HL-60 (cell line): ENCODE measurements around the gene GFRA4.

Experiments used
- DNase-seq, 2 experiments: peaks; one replicate each; pipeline ENCODE4 v3.0.0-alpha.2; 2010 to 2020; ENCODE audit warnings: low read depth in 1 of 2, low spot score in 1 of 2
- H3K27ac ChIP-seq: fragments of 250-450 bp; sonication (Bioruptor Pico); replicated peaks from 2 replicates; pipeline ENCODE4 v1.5.1; 2020; ENCODE audit warnings: mild to moderate bottlenecking, moderate library complexity
- H3K27me3 ChIP-seq: fragments of 250-450 bp; sonication (Bioruptor Pico); 2 replicates; pipeline ENCODE4 v1.5.1; 2021; ENCODE audit warnings: mild to moderate bottlenecking, moderate library complexity; ENCODE audit not compliant: insufficient read depth, poor library complexity, severe bottlenecking
- H3K4me3 ChIP-seq: replicated peaks from 2 replicates; pipeline ENCODE4 v1.5.1; 2011; ENCODE audit warnings: mild to moderate bottlenecking, control low read depth, low read length; ENCODE audit not compliant: insufficient read depth
- GABPA ChIP-seq: IDR thresholded peaks from 2 replicates; pipeline ENCODE4 v1.6.1; 2012; ENCODE audit warnings: low read depth
- POLR2AphosphoS5 ChIP-seq: IDR thresholded peaks from 2 replicates; pipeline ENCODE4 v1.6.1; 2012; ENCODE audit warnings: low read depth
- SPI1 ChIP-seq: IDR thresholded peaks from 2 replicates; pipeline ENCODE4 v1.6.1; 2012; ENCODE audit warnings: low read depth, mild to moderate bottlenecking, borderline replicate concordance
- TF ChIP-seq, protein P1 (sequence below): IDR thresholded peaks from 2 replicates; pipeline ENCODE4 v1.6.1; 2012; ENCODE audit warnings: low read depth; ENCODE audit not compliant: insufficient replicate concordance
- TF ChIP-seq, protein P2 (sequence below): IDR thresholded peaks from one replicate; pipeline ENCODE4 v1.5.1; 2011; ENCODE audit warnings: low read length, control low read depth, inconsistent platforms; ENCODE audit not compliant: insufficient read depth

GFRA4 gene

DNA sequence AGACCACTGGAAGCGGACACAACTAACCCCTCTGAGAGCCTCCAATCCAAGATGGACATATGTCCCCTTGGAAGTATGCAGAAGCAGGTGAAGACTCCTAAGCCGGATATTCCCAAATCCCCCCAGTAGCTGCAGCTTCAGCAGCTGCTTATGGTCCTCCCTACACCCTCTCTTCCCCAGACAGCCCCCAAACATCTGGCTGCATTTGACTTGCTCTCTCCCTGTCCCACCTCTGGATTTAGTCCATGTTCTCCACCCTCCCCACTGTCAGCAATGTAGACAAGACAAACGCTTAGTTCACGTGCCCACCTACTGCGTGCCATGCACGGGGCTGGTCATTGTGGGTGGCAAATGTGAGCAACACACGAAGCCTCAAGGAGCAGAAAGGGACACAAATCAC is 23.2 kb upstream of the GFRA4 start:
- peaks cover 25% of the 10 kb centered on the region for H3K27me3 ChIP-seq
- no peak overlapping the region for H3K27ac ChIP-seq
- DNase-seq: no peak
- no peak overlapping the region for H3K4me3 ChIP-seq
- TF ChIP-seq SPI1: no peak
- TF ChIP-seq, protein P1, sequence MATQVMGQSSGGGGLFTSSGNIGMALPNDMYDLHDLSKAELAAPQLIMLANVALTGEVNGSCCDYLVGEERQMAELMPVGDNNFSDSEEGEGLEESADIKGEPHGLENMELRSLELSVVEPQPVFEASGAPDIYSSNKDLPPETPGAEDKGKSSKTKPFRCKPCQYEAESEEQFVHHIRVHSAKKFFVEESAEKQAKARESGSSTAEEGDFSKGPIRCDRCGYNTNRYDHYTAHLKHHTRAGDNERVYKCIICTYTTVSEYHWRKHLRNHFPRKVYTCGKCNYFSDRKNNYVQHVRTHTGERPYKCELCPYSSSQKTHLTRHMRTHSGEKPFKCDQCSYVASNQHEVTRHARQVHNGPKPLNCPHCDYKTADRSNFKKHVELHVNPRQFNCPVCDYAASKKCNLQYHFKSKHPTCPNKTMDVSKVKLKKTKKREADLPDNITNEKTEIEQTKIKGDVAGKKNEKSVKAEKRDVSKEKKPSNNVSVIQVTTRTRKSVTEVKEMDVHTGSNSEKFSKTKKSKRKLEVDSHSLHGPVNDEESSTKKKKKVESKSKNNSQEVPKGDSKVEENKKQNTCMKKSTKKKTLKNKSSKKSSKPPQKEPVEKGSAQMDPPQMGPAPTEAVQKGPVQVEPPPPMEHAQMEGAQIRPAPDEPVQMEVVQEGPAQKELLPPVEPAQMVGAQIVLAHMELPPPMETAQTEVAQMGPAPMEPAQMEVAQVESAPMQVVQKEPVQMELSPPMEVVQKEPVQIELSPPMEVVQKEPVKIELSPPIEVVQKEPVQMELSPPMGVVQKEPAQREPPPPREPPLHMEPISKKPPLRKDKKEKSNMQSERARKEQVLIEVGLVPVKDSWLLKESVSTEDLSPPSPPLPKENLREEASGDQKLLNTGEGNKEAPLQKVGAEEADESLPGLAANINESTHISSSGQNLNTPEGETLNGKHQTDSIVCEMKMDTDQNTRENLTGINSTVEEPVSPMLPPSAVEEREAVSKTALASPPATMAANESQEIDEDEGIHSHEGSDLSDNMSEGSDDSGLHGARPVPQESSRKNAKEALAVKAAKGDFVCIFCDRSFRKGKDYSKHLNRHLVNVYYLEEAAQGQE: no peak
- TF ChIP-seq GABPA: no peak
- no peak for TF ChIP-seq POLR2AphosphoS5
- TF ChIP-seq, protein P2, sequence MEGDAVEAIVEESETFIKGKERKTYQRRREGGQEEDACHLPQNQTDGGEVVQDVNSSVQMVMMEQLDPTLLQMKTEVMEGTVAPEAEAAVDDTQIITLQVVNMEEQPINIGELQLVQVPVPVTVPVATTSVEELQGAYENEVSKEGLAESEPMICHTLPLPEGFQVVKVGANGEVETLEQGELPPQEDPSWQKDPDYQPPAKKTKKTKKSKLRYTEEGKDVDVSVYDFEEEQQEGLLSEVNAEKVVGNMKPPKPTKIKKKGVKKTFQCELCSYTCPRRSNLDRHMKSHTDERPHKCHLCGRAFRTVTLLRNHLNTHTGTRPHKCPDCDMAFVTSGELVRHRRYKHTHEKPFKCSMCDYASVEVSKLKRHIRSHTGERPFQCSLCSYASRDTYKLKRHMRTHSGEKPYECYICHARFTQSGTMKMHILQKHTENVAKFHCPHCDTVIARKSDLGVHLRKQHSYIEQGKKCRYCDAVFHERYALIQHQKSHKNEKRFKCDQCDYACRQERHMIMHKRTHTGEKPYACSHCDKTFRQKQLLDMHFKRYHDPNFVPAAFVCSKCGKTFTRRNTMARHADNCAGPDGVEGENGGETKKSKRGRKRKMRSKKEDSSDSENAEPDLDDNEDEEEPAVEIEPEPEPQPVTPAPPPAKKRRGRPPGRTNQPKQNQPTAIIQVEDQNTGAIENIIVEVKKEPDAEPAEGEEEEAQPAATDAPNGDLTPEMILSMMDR: no peak

DNA sequence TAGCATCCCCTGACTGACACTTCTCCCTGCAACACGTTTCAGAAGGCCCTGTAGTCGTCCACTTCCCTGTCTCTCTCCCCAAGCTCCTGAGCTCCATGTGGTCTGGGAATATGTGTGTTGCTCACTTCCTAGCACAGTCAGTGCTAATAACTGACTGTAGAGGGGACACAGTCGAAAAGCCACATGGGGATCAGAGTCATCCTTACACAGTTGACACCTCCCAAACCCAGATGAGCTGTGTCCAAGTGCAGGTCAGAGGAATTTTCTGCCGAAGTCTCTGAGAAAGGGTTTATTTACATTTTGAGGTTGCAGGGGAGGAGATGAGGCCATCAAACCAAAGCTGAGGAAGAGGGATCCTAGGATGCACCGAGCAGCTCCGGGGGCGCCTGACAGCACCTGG is 22.1 kb upstream of the GFRA4 start:
- H3K4me3 ChIP-seq: no peak overlapping the region
- H3K27me3 ChIP-seq: peaks cover 36% of the 10 kb centered on the region
- H3K27ac ChIP-seq: no peak overlapping the region
- TF ChIP-seq, protein P1: no peak
- TF ChIP-seq POLR2AphosphoS5: no peak
- DNase-seq: no peak

DNA sequence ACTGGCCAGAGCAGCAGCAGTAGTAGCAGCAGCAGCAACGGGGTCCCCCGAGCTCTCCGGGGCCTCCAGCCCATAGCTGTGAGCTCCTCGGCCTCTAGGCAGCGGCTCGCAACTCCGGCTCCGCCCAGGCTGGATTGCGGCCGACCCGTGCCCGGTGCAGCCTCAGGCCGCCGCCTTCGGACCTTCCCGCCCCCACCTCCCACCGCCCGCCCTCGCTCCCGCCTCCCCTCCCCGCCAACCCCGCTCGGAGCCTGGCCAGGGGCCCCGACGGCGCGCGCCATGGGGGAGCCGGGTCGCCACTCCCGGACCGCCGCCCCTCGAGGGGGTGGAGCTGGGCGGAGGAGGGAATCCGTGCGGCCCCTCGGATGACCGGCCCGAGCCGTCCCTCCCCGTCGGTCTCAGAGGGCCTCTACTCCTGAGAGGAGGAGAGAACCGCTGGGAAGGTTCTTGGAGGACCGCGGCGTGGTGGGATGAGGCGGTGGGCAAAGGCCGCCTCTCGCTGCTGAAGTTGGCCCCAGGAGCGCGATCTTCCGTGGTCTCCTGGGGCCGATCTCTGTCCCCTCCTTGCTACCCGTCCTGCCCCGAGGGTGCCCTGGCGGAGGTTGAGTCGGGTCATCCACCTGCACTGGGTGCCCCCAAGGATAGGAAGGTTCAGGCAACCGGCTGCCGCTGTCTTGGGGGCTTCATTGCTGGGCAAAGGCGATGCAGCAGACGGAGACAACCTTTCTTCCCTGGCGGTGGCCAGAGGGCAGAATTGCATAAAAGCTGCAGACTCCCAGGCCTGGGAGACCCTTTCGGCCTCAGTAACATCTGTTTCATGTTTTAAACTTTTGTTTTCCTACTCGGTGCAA is 19.0 kb upstream of the GFRA4 start, which contains the start of gene ADAM33:
ADAM33 (minus strand) TSS at position 80 of the 851 bp plus-strand sequence; CDS start at position 74, 6 bp downstream.
- no peak for DNase-seq
- Histone ChIP-seq H3K27ac (no peak within 1 kb of the TSS), H3K27me3 (peaks cover 54% of the 10 kb centered on the region), H3K4me3 (no peak within 1 kb of the TSS)
- TF ChIP-seq, protein P2: no peak
- TF ChIP-seq POLR2AphosphoS5 (no peak), SPI1 (no peak), GABPA (no peak)
- TF ChIP-seq, protein P1: no peak
